Epidermal melanocyte (primary cell): ENCODE data around the gene LDB2.

Experiments used
- DNase-seq: peaks from one replicate; pipeline ENCODE4 v3.0.0; 2011; ENCODE audit warnings: low spot score; ENCODE audit not compliant: insufficient read length

LDB2 gene

GRCh38 chr4:16884673-16885460 is 13.6 kb downstream of the LDB2 start:
- DNase-seq: no peak

GRCh38 chr4:16883806-16884205 is 14.6 kb downstream of the LDB2 start:
- DNase-seq: no peak

GRCh38 chr4:16881151-16881884 is 17.1 kb downstream of the LDB2 start:
- DNase-seq: no peak

- no peak for DNase-seq
Observed at GRCh38 chr4:16875487-16875886, 23.0 kb downstream of the LDB2 start.

GRCh38 chr4:16869594-16870245 is 28.7 kb downstream of the LDB2 start:
- no peak for DNase-seq

- DNase-seq: no peak
Observed at GRCh38 chr4:16868674-16869073, 29.8 kb downstream of the LDB2 start.

GRCh38 chr4:16867827-16868226 is 30.6 kb downstream of the LDB2 start:
- DNase-seq: no peak

- DNase-seq: no peak
Observed at GRCh38 chr4:16866974-16867373, 31.5 kb downstream of the LDB2 start.

- no peak for DNase-seq
Observed at GRCh38 chr4:16865897-16866283, 32.6 kb downstream of the LDB2 start.

- DNase-seq: no peak
Observed at GRCh38 chr4:16865209-16865896, 33.1 kb downstream of the LDB2 start.

GRCh38 chr4:16864199-16864598 is 34.2 kb downstream of the LDB2 start:
- DNase-seq: no peak

GRCh38 chr4:16862697-16863096 is 35.7 kb downstream of the LDB2 start:
- no peak for DNase-seq

- DNase-seq: no peak
Observed at GRCh38 chr4:16860516-16860915, 37.9 kb downstream of the LDB2 start.

GRCh38 chr4:16859031-16859430 is 39.4 kb downstream of the LDB2 start:
- no peak for DNase-seq

- no peak for DNase-seq
Observed at GRCh38 chr4:16858275-16858752, 40.1 kb downstream of the LDB2 start.

- DNase-seq: no peak
Observed at GRCh38 chr4:16857425-16857824, 41.0 kb downstream of the LDB2 start.

- DNase-seq: no peak
Observed at GRCh38 chr4:16853640-16854039, 44.8 kb downstream of the LDB2 start.

- DNase-seq: no peak
Observed at GRCh38 chr4:16852644-16853043, 45.8 kb downstream of the LDB2 start.

- DNase-seq: no peak
Observed at GRCh38 chr4:16852228-16852627, 46.2 kb downstream of the LDB2 start.

GRCh38 chr4:16846540-16847117 is 51.8 kb downstream of the LDB2 start:
- DNase-seq: no peak
